Common myeloid progenitor, CD34-positive (primary cell): ENCODE measurements around the gene NFU1.

Experiments
- CTCF ChIA-PET: fragments of 350-600 bp; sonication (Branson Sonifier 250); formaldehyde crosslinking; loops from one replicate; lab custom pipeline; 2021; ENCODE audit warnings: antibody characterized with exemption; lab: Charles Lee
- POLR2A ChIA-PET: fragments of 350-600 bp; sonication (Branson Sonifier 250); formaldehyde crosslinking; loops from one replicate; lab custom pipeline; 2021; ENCODE audit warnings: antibody characterized with exemption; lab: Charles Lee
- DNase-seq, 3 donors: peaks; one replicate each; pipeline versions ENCODE4 v3.0.0 to v3.0.0-alpha.2; 2013
- H3K27ac ChIP-seq, 2 experiments: 1 replicate in 1 of 2; 2 replicates in 1 of 2; pipeline ENCODE4 v1.7.0; 2013; ENCODE audit warnings: inconsistent platforms in 2 of 2, low read length in 2 of 2, mild to moderate bottlenecking in 2 of 2, low read depth in 1 of 2, moderate library complexity in 1 of 2; ENCODE audit not compliant: severe bottlenecking in 2 of 2, insufficient read depth in 1 of 2, poor library complexity in 1 of 2
- H3K27me3 ChIP-seq, 5 experiments: replicated peaks in 2 of 5; 1 replicate in 3 of 5; 2 replicates in 2 of 5; pipeline versions ENCODE4 v1.6.1 to v1.7.0; 2013; ENCODE audit warnings: low read length in 4 of 5, mild to moderate bottlenecking in 2 of 5, moderate library complexity in 2 of 5, inconsistent platforms in 1 of 5; ENCODE audit not compliant: insufficient read depth in 5 of 5, control insufficient read depth in 4 of 5
- H3K36me3 ChIP-seq, 4 experiments: 1 replicate in 2 of 4; 2 replicates in 2 of 4; pipeline versions ENCODE4 v1.6.1 to v1.7.0; 2013; ENCODE audit warnings: low read length in 3 of 4, control low read depth in 1 of 4, mild to moderate bottlenecking in 1 of 4; ENCODE audit not compliant: control insufficient read depth in 4 of 4, insufficient read depth in 4 of 4
- H3K4me1 ChIP-seq, 4 experiments: 1 replicate in 3 of 4; 2 replicates in 1 of 4; pipeline versions ENCODE4 v1.6.1 to v1.7.1; 2013; ENCODE audit warnings: low read length in 3 of 4, mild to moderate bottlenecking in 3 of 4, control low read depth in 1 of 4, inconsistent platforms in 1 of 4, moderate library complexity in 1 of 4; ENCODE audit not compliant: control insufficient read depth in 4 of 4, insufficient read depth in 4 of 4; ENCODE audit errors: control extremely low read depth in 1 of 4
- H3K4me3 ChIP-seq, 7 experiments: 1 replicate in 4 of 7; 2 replicates in 3 of 7; pipeline versions ENCODE4 v1.5.1 to v1.7.0; 2013; ENCODE audit warnings: mild to moderate bottlenecking in 7 of 7, low read length in 6 of 7, moderate library complexity in 6 of 7, inconsistent platforms in 2 of 7, low read depth in 2 of 7, control low read depth in 1 of 7; ENCODE audit not compliant: insufficient read depth in 4 of 7, control insufficient read depth in 1 of 7; ENCODE audit errors: extremely low read depth in 1 of 7
- H3K9me3 ChIP-seq, 5 experiments: 1 replicate in 4 of 5; 2 replicates in 1 of 5; pipeline versions ENCODE4 v1.6.1 to v1.7.1; 2013; ENCODE audit warnings: low read length in 4 of 5, mild to moderate bottlenecking in 2 of 5, inconsistent platforms in 1 of 5, low read depth in 1 of 5, moderate library complexity in 1 of 5; ENCODE audit not compliant: control insufficient read depth in 4 of 5, insufficient read depth in 2 of 5; ENCODE audit errors: control extremely low read depth in 1 of 5
- WGBS: methylation state at CpG from one replicate; pipeline ENCODE4 v1.1.5; 2013; ENCODE audit not compliant: insufficient coverage; 5-methylcytosine and 5-hydroxymethylcytosine counted together

The NFU1 gene

GRCh38 chr2:69385443-69386151 is 51.6 kb downstream of the NFU1 start:
- H3K27ac ChIP-seq: peak overlapping the region in 1 of 2 experiments; percentile 83
- no CpG with 5 or more reads among the region's 8 CpGs for WGBS
- peak in 1 of 3 donors; percentile 10 for DNase-seq
- H3K4me3 ChIP-seq: peak overlapping the region in 4 of 7 experiments; percentile 68 to 91 (median 86)
- ChIA-PET CTCF (interaction anchor here (1.0 to 2.0 kb wide), 3 partner anchors 11 to 51 kb away, joined by 3 to 7 read pairs (median 4); no protein-coding TSS in a partner anchor), POLR2A (no interaction called here)
- peaks cover 12 to 25% (median 18%) of the 10 kb centered on the region in 4 experiments for H3K4me1 ChIP-seq
- H3K9me3 ChIP-seq: no peaks in the 10 kb centered on the region
- no peaks in the 10 kb centered on the region for H3K27me3 ChIP-seq
- peaks cover 0 to 4% (median under 1%) of the 10 kb centered on the region in 4 experiments for H3K36me3 ChIP-seq

GRCh38 chr2:69384618-69385081 is 52.6 kb downstream of the NFU1 start:
- peaks cover 10 to 20% (median 14%) of the 10 kb centered on the region in 4 experiments for H3K4me1 ChIP-seq
- DNase-seq: no peak
- H3K9me3 ChIP-seq: no peaks in the 10 kb centered on the region
- H3K27me3 ChIP-seq: no peaks in the 10 kb centered on the region
- ChIA-PET CTCF (interaction anchor here (1.0 kb wide), 1 partner anchor 15 kb away, joined by 4 read pairs; no protein-coding TSS in a partner anchor), POLR2A (no interaction called here)
- peaks cover 0 to 4% (median under 1%) of the 10 kb centered on the region in 4 experiments for H3K36me3 ChIP-seq
- no CpG with 5 or more reads among the region's 5 CpGs for WGBS
- no peak overlapping the region for H3K4me3 ChIP-seq
- no peak overlapping the region for H3K27ac ChIP-seq

DNA sequence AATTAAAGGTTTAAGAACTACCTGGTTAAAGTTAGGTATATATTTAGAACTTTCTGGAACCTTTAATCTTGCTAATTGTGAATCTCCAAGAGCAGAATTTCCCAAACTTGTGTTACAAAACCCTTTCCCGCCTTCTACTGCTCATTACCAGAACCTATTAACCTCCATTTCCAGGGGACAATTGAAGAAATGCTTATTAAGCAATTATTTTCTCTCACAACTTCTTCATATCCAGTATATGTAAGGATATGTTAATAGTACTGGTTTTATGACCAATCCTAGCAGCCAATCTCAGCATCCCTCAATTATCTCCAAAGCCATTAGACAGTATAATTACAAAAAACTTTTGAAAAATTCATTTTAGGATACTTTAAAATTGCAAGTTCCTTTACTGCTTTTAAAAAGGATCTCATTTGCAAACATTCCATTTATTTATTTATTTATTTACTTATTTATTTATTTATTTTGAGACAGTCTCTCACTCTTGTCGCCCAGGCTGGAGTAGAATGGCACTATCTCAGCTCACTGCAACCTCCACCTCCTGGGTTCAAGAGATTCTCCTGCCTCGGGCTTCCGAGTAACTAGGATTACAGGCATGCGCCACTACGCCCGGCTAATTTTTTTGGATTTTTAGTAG is 53.9 kb downstream of the NFU1 start:
- DNase-seq: no peak
- Histone ChIP-seq H3K9me3 (no peaks in the 10 kb centered on the region), H3K36me3 (peaks cover 0 to 4% (median under 1%) of the 10 kb centered on the region in 4 experiments), H3K4me1 (peaks cover 10 to 20% (median 14%) of the 10 kb centered on the region in 4 experiments), H3K27ac (peak overlapping the region in 1 of 2 experiments; percentile 27), H3K4me3 (no peak overlapping the region), H3K27me3 (no peaks in the 10 kb centered on the region)
- ChIA-PET CTCF (no interaction called here), POLR2A (no interaction called here)
- 100% methylated on average over 1 of the region's 7 CpGs for WGBS

- no peak overlapping the region for H3K4me3 ChIP-seq
- no peaks in the 10 kb centered on the region for H3K9me3 ChIP-seq
- ChIA-PET POLR2A (no interaction called here), CTCF (no interaction called here)
- H3K27ac ChIP-seq: peak overlapping the region in 1 of 2 experiments; percentile 27
- no peaks in the 10 kb centered on the region for H3K27me3 ChIP-seq
- no peak for DNase-seq
- WGBS: 83% methylated on average over 2 of the region's 2 CpGs
- peaks cover 5 to 16% (median 12%) of the 10 kb centered on the region in 4 experiments for H3K4me1 ChIP-seq
- peaks cover 0 to 4% (median under 1%) of the 10 kb centered on the region in 4 experiments for H3K36me3 ChIP-seq
Observed at GRCh38 chr2:69382547-69382946, 54.7 kb downstream of the NFU1 start.

DNA sequence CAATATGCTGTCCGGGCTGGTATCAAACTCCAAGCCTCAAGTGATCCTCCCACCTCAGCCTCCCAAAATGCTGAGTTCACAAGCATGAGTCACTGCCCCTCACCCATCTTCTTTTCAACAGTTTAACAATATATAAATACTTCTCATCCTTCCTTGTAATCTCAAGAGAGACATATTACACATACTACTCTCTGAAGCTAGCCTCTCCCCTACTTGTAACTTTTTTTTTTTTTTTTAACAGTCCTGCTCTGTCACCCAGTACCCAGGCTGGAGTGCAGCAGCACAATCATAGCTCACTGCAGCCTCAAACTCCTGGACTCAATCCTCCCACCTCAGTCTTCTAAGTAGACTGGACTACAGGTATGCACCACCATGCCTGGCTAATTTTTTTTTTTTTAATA is 55.9 kb downstream of the NFU1 start:
- WGBS: no CpG with 5 or more reads among the region's 1 CpG
- Histone ChIP-seq H3K4me3 (no peak overlapping the region), H3K27me3 (no peaks in the 10 kb centered on the region), H3K4me1 (peaks cover 2 to 13% (median 9%) of the 10 kb centered on the region in 4 experiments), H3K27ac (no peak overlapping the region), H3K9me3 (no peaks in the 10 kb centered on the region), H3K36me3 (peaks cover 0 to 4% (median under 1%) of the 10 kb centered on the region in 4 experiments)
- ChIA-PET POLR2A (interaction anchor here (0.6 kb wide), 2 partner anchors 10 to 56 kb away, joined by 4 to 5 read pairs; no protein-coding TSS in a partner anchor), CTCF (no interaction called here)
- DNase-seq: peak in 2 of 3 donors; percentile 43 to 55

- H3K27me3 ChIP-seq: no peaks in the 10 kb centered on the region
- H3K4me1 ChIP-seq: peaks cover 0 to 3% (median 0%) of the 10 kb centered on the region in 4 experiments
- no peak for DNase-seq
- peaks cover 0 to 4% (median under 1%) of the 10 kb centered on the region in 4 experiments for H3K36me3 ChIP-seq
- WGBS: 98% methylated on average over 8 of the region's 12 CpGs
- no peak overlapping the region for H3K4me3 ChIP-seq
- H3K27ac ChIP-seq: no peak overlapping the region
- POLR2A ChIA-PET: interaction anchor here (0.6 kb wide), 1 partner anchor 193 kb away, joined by 3 read pairs; no protein-coding TSS in a partner anchor
- CTCF ChIA-PET: interaction anchor here (0.6 to 0.8 kb wide), 2 partner anchors 9 to 661 kb away, joined by 3 to 4 read pairs; no protein-coding TSS in a partner anchor
- no peaks in the 10 kb centered on the region for H3K9me3 ChIP-seq
Observed at GRCh38 chr2:69380072-69380917, 56.9 kb downstream of the NFU1 start.
